NCI-H187 treated with DMSO at 0.1 percent for 48 hours (cell line): ENCODE measurements around the gene KIZ.
"Not testable (repeated sequence)": the region's sequence is repeated elsewhere in the genome, so short reads cannot be mapped to it uniquely, and the experiment has no call there.

ENCODE experiments used
- DNase-seq: peaks from one replicate; lab custom pipeline; 2025; lab: John Stamatoyannopoulos, UW

KIZ gene

DNA sequence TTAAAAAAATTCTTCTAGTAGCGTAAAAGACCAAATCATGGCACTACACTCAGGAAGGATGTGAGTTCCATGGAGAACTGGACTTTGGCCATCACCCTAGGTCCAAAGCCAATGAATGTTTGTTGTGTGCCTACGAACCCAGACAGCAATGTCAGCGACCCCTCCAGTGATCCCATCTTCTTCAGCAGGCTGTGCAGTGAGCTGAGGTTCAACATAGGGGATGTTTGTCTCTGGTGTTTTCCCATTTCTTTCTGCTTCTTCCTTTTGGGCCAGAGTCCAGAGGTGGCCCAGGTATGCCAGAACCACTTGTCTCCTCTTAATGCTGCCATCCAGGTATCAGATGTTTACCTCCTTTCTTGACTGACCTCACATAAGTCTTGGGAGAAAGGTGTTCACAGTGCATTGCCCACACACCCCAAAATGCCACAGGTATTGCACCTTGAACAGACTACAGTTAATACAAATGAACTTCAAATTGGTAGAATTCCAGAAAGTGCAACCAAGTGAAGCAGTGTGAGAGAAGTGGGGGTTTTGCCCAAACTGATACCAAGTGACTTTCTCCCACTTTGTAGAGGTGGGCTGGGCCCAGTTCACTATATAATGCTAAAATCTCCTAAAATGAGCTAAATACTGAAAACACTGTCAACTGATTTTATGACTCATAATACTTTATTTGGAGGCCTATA lies 14.1 kb downstream of the KIZ start:
- DNase-seq: no peak

- no peak for DNase-seq
Observed at GRCh38 chr20:21141825-21142224, 15.9 kb downstream of the KIZ start.

GRCh38 chr20:21143194-21143890 lies 17.5 kb downstream of the KIZ start:
- no peak for DNase-seq

GRCh38 chr20:21145424-21145823 lies 19.5 kb downstream of the KIZ start:
- no peak for DNase-seq

GRCh38 chr20:21146215-21146614 lies 20.3 kb downstream of the KIZ start:
- no peak for DNase-seq

GRCh38 chr20:21147593-21147992 lies 21.7 kb downstream of the KIZ start:
- no peak for DNase-seq

- no peak for DNase-seq
Observed at GRCh38 chr20:21149344-21149743, 23.5 kb downstream of the KIZ start.

DNA sequence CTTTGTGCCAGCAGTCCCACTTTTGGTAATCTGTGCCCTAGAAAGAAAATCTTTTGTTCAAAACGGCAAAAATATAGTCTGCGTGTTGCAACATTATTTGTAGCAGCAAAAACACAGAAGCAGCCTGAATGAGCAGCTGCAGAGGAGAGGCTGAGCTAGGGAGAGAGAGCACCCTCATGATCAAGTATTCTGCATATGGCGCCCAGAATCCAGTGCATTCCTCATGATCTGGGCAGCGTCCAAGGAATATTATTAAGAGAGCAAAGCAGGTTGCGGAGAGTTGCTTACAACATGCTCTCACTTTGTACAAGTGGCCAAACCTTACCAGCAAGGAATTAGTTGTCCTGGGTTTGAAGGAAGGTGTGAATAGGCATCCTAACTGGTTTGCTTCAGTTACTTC lies 25.9 kb downstream of the KIZ start:
- no peak for DNase-seq

DNA sequence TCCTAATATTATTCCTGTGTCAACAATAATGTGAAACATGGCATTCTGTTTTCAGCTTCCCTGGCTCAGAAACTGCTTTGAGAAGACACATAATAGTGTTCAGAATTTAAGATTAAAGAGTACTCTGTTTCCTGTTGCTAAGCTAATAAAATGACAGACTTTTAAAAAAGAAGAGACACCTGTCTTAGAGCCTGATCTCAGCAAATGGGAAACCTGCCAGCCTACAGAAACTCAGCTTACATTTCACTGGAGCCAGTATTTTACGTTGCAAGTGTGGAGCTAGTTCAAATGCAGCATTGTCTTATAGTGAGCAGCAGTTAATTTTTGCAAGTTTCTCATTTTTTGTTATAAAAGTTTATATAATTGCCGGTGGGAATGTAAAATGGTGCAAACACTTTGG lies 28.8 kb downstream of the KIZ start:
- no peak for DNase-seq

DNA sequence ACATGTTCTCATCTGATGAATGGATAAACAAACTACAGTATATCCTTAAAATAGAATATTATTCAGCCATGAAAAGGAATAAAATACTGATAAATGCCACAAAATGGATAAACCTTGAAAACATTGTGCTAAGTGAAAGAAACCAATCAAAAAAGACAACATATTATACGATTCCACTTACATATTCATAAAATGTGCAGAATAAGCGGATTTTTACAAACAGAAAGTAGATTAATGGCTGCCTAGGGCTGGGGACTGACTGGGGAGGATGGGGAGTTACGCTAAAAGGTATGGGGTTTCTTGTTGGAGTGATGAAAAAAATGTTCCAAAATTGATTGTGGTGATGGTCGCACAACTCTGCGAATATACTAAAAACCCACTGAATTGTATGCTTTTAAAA lies 29.4 kb downstream of the KIZ start:
- no peak for DNase-seq

DNA sequence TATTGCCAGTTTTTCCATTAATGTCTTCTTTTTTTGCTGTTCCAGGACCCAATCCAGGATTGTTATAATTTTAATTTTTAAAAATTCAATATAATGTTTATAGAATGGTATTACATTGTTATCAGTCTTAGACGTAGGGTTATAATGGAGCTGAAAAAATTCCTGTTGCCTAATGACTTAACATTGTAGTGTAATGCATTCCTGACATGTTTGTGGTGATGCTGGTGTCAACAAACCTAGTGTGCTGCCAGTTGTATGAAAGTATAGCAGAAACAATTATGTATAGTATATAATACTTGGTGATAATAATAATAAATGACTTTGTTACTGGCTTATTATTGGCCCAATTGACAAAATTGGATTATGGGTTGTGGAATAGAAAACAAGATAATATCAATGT lies 30.4 kb downstream of the KIZ start:
- DNase-seq: no peak

- no peak for DNase-seq
Observed at GRCh38 chr20:21157006-21157405, 31.1 kb downstream of the KIZ start.

DNA sequence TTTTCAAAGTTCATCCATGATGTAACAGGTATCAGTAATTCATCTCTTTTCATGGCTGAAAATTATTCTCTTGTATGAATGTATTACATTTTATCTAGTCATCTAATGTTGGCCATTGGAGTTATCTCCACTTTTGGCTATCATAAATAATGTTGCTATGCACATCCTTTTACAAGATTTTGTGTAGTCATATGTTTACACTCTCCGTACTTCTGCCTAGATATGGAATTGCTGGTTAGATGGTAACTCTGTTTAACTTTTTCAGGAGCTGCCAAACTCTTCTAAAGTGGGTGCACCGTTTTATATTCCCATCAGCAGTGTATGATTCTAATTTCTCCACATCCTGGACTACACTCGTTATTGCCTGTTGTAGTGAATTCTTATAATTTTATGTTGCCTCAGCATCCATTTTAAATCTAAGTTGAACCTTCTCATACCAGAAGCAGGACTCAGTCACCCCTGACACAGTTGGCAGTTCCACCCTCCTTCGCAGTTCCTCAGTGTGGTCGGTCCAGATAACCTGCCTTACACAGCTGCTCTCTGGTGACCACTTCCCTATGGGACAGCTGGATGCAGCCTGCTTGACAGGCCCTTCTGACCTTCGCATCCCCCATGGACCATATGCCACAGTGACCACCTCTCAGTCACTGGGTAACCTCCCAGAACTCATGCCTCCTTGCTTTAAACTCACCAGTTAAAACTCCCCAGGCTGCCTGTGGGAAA lies 33.9 kb downstream of the KIZ start:
- DNase-seq: no peak

DNA sequence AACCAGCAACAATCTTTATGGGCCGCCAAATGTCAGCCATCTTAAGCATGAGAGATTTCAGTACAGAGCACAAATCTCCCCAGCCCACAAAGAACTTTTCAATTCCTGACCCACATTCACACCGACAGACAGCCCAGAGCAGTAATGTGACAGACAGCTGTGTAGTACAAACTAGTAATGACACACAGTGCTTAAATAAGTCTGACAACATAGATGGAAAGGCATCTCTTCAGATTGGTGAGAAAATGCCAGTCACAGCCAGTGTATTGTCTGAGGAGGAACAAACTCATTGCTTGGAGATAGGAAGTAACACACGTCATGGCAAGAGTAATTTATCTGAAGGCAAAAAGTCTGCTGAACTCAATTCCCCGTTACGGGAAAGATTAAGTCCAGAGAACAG lies 36.0 kb downstream of the KIZ start:
- DNase-seq: no peak

- DNase-seq: no peak
Observed at GRCh38 chr20:21162631-21163030, 36.7 kb downstream of the KIZ start.

- no peak for DNase-seq
Observed at GRCh38 chr20:21166801-21167200, 40.9 kb downstream of the KIZ start.

GRCh38 chr20:21167261-21167660 lies 41.4 kb downstream of the KIZ start:
- no peak for DNase-seq

GRCh38 chr20:21168061-21168460 lies 42.2 kb downstream of the KIZ start:
- DNase-seq: not testable (repeated sequence)

DNA sequence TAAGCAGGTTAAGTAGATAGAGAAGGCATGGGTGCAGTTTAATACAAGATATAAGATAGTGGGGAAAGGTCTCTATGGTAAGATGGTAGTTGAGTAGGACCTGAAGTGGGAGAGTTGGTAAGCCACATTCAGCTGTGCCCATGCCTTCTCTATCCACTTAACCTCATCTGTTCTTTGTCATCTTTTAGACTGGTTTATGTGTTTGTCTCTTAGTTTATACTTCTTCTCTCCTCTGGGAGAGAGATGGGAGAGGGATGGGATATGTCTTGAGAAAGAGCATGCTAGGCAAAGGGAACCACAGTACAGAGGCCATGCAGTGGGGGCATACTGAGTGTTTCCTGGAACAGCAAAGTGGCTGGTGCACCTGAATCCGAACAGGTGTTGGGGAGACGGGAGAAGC lies 46.7 kb downstream of the KIZ start:
- no peak for DNase-seq

- DNase-seq: no peak
Observed at GRCh38 chr20:21173485-21173884, 47.6 kb downstream of the KIZ start.

DNA sequence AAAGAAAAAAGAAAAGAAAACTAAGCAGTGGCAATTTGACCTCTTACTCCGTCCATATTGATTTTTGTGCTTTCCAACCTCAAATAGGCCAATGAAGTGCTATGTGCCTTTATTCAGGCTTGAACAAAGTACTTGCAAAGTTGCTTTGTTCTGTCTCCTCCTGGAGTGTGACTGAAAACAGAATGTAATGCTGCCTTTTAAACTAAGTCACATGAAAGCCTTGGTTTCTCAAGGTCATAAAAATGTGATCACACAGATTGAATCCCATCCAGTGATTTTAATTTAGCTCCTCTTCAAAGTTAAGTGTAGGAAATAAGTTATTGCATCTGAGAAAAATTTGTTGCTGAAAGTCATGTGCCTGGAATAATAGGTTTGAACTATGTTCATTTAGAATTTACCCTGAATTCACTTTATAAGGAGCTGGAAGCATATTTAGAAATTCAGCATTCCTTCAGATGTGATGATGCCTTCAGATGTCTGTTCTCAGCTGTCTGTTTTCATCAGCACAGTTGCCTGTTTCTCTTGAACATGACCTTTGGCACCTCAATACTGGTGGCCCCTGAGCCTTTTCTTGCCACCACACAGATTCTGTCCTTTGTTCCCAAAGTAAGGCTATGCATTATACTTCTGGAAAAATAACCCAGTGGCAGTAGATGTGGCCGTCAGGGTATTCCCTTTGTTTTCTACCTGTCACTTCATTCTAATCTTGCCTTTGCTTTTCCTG lies 48.8 kb downstream of the KIZ start:
- no peak for DNase-seq

DNA sequence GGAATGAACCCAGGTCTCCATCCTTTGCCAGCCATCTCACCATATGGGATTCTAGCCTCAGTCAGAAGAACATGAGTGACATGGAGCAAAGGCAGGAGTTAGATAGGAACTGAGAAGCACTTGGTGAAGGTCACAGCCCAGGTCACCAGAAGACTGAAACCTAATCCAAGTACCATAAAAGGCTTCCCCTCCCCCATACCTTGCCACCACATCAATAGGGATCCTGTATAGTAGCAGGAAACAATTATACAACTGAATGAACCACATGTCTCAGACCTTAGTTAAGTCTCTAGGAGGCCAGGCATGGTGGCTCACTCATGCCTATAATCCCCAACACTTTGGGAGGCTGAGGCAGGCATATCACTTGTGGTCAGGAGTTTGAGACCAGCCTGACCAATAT lies 49.6 kb downstream of the KIZ start:
- DNase-seq: no peak

GRCh38 chr20:21177767-21178166 lies 51.9 kb downstream of the KIZ start:
- DNase-seq: no peak
